KBM-7 (cell line): ENCODE results near the gene CORO1C.

Experiments used
- DNase-seq: peaks from one replicate; pipeline ENCODE4 v3.0.0-alpha.2; 2015
- in situ Hi-C: fragments of 300-500 bp; cut with MboI; formaldehyde crosslinking; loops from 2 replicates; pipeline ENCODE4 v1.14.3; 2020; ENCODE audit warnings: low sequenced_read_pairs, low pct_unique_long_range_greater_than_20kb, mixed read lengths

Gene CORO1C

GRCh38 chr12:108686780-108687179 lies 44.5 kb downstream of the CORO1C start:
- in situ Hi-C loops: no loop called here
- DNase-seq: no peak

- in situ Hi-C loops: no loop called here
- DNase-seq: no peak
These were observed 45.7 kb downstream of the CORO1C start for GRCh38 chr12:108685469-108686260.

- in situ Hi-C loops: no loop called here
- DNase-seq: no peak
These were observed 47.3 kb downstream of the CORO1C start for GRCh38 chr12:108683906-108684556.

- in situ Hi-C loops: no loop called here
These were observed 50.0 kb downstream of the CORO1C start for GRCh38 chr12:108681317-108681716.

GRCh38 chr12:108679106-108679681 lies 52.1 kb downstream of the CORO1C start:
- in situ Hi-C loops: no loop called here
- DNase-seq: no peak

More at GRCh38 chr12:108681317-108681716, 50.0 kb downstream of the CORO1C start:
- DNase-seq: no peak

GRCh38 chr12:108678104-108678730 lies 53.1 kb downstream of the CORO1C start:
- in situ Hi-C loops: no loop called here
- no peak for DNase-seq

- no peak for DNase-seq
- in situ Hi-C loops: no loop called here
These were observed 53.9 kb downstream of the CORO1C start for GRCh38 chr12:108677381-108677780.

GRCh38 chr12:108676707-108677106 lies 54.6 kb downstream of the CORO1C start:
- in situ Hi-C loops: no loop called here
- DNase-seq: no peak

GRCh38 chr12:108675792-108676191 lies 55.5 kb downstream of the CORO1C start:
- no peak for DNase-seq
- in situ Hi-C loops: no loop called here

GRCh38 chr12:108672054-108672453 lies 59.3 kb downstream of the CORO1C start:
- in situ Hi-C loops: no loop called here
- DNase-seq: no peak

- DNase-seq: peak; percentile 57
- in situ Hi-C loops: no loop called here
These were observed 60.2 kb downstream of the CORO1C start for GRCh38 chr12:108671110-108671509.

- in situ Hi-C loops: no loop called here
- no peak for DNase-seq
These were observed 61.2 kb downstream of the CORO1C start for GRCh38 chr12:108670066-108670631.

GRCh38 chr12:108668542-108668941 lies 62.8 kb downstream of the CORO1C start:
- in situ Hi-C loops: no loop called here

GRCh38 chr12:108668063-108668462 lies 63.3 kb downstream of the CORO1C start:
- in situ Hi-C loops: no loop called here
- no peak for DNase-seq

More at GRCh38 chr12:108668542-108668941, 62.8 kb downstream of the CORO1C start:
- no peak for DNase-seq

GRCh38 chr12:108667349-108667748 lies 64.0 kb downstream of the CORO1C start:
- DNase-seq: peak; percentile 42
- in situ Hi-C loops: no loop called here

GRCh38 chr12:108666401-108666881 lies 64.9 kb downstream of the CORO1C start:
- DNase-seq: no peak
- in situ Hi-C loops: no loop called here

- in situ Hi-C loops: no loop called here
- no peak for DNase-seq
These were observed 65.6 kb downstream of the CORO1C start for GRCh38 chr12:108665608-108666202.

- in situ Hi-C loops: no loop called here
- DNase-seq: peak; percentile 93
These were observed 66.7 kb downstream of the CORO1C start for GRCh38 chr12:108664338-108665258.
